Skeletal muscle tissue (tissue), 4 donors: ENCODE data around the gene SIAH2. TPM values are rescaled to one million over a fixed set of nuclear protein-coding genes. Genes with fewer than 3 reads are reported as not detected.

Experiments used
- H3K27ac ChIP-seq: one replicate; pipeline ENCODE4 v1.7.0; 2013; ENCODE audit warnings: mild to moderate bottlenecking, low read depth, low read length, inconsistent platforms
- H3K27me3 ChIP-seq, 3 donors: one replicate each; pipeline ENCODE4 v1.7.0; 2013; ENCODE audit warnings: low read length in 3 of 3; ENCODE audit not compliant: control insufficient read depth in 3 of 3, insufficient read depth in 3 of 3
- H3K36me3 ChIP-seq, 3 donors: one replicate each; pipeline ENCODE4 v1.7.0; 2013; ENCODE audit warnings: low read length in 3 of 3; ENCODE audit not compliant: control insufficient read depth in 3 of 3, insufficient read depth in 3 of 3
- H3K4me1 ChIP-seq, 3 donors: one replicate each; pipeline ENCODE4 v1.7.0; 2013; ENCODE audit warnings: low read length in 3 of 3, mild to moderate bottlenecking in 3 of 3; ENCODE audit not compliant: control insufficient read depth in 3 of 3, insufficient read depth in 3 of 3
- H3K4me3 ChIP-seq, 3 donors: one replicate each; pipeline ENCODE4 v1.7.0; 2013; ENCODE audit warnings: low read length in 3 of 3
- H3K9ac ChIP-seq, 3 donors: one replicate each; pipeline ENCODE4 v1.7.0; 2013; ENCODE audit warnings: low read length in 3 of 3, mild to moderate bottlenecking in 3 of 3, moderate library complexity in 2 of 3, low read depth in 1 of 3
- H3K9me3 ChIP-seq, 3 donors: one replicate each; pipeline ENCODE4 v1.7.0; 2013; ENCODE audit warnings: low read length in 3 of 3; ENCODE audit not compliant: control insufficient read depth in 3 of 3
- total RNA-seq: library from RNA; depleted of rRNA; stranded (reverse); fragments of >200 nt; gene quantifications from one replicate; pipeline ENCODE4 v1.2.3, GENCODE V29; 2014
- donor health status: Osteomylitis.

The SIAH2 gene
- total RNA-seq, 1 donor from 2014 or later: 26.1 TPM

- H3K4me3 ChIP-seq: no peak overlapping the region
- no peaks in the 10 kb centered on the region for H3K36me3 ChIP-seq
- H3K4me1 ChIP-seq: no peaks in the 10 kb centered on the region
- H3K9ac ChIP-seq: no peak overlapping the region
- no peak overlapping the region for H3K27ac ChIP-seq
- H3K27me3 ChIP-seq: no peaks in the 10 kb centered on the region
- no peaks in the 10 kb centered on the region for H3K9me3 ChIP-seq
Measured at GRCh38 chr3:150691414-150692040, 71.4 kb downstream of the SIAH2 start.

Other genes starting within 250 kb of the SIAH2 start
- 49.1 TPM for gene SERP1, start 216.7 kb downstream of the SIAH2 start, total RNA-seq
- 195 TPM for gene EIF2A, start 216.4 kb downstream of the SIAH2 start, total RNA-seq
- 16.7 TPM for gene SELENOT, start 159.8 kb downstream of the SIAH2 start, total RNA-seq
- gene ERICH6, start 59.2 kb downstream of the SIAH2 start, total RNA-seq: not detected
- gene MINDY4B, start 142.3 kb upstream of the SIAH2 start, total RNA-seq: not detected
- gene CLRN1, start 209.6 kb upstream of the SIAH2 start, total RNA-seq: not detected